GM18517 (cell line): ENCODE results near the gene MANF.
"Not testable (repeated sequence)": the region's sequence is repeated elsewhere in the genome, so short reads cannot be mapped to it uniquely, and the experiment has no call there.

ENCODE experiments used
- ATAC-seq: cut with Tn5 transposase; IDR thresholded peaks from one replicate; pipeline ENCODE4 v1.9.1; 2021; ENCODE audit warnings: mild to moderate bottlenecking, moderate library complexity; ENCODE audit not compliant: unreplicated experiment

The MANF gene

DNA sequence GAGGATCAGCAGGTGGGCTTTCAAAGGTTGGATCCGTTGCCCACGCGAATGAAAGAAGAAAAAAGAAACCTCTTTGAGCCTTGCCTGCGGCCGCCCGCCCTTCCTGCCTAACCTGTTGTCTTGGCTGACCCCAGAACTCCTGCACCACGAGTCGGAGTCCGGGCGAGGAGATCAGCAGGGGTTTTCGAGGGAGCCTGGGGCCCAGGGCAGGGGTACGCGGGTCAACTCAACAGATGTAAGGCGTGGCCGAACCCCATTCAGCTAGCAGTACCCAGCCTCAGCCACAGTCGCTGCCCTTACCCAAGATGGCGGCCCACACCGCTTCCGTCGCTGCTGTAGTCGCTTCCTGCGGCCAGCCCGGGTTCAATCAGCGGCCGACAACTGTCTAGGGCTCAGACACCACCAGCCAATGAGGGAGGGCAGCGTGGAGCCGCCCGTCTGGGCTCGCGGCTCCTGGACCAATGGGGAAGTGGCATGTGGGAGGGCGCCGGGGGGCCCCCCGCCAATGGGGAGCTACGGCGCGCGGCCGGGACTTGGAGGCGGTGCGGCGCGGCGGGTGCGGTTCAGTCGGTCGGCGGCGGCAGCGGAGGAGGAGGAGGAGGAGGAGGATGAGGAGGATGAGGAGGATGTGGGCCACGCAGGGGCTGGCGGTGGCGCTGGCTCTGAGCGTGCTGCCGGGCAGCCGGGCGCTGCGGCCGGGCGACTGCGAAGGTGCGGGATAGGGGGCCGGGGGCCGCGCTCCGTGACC lies at the start of gene MANF:
Gene MANF (plus strand): TSS at position 566 of the 748 bp plus-strand sequence. CDS start 52 bp downstream, at position 618.
- ATAC-seq, result peak; percentile 79

DNA sequence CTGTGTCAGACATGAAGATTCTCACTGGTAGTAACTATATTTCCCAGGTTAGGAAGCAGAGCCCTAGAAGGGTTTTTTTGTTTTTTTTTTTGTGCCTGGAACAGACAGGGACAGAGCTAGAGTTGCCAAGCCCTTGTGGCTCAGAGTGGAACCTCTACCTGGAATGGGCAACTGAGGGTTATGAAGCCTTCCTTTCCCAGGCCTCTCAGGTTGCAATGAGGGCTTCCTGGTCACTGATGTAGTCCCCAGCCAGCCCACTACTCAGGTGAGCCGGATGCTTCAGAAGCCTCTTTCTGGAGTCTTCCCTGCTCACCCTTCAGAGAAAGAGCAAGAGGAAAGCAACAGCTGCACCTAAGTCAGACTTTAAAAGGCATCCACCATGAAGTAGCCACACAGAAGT lies 48.8 kb upstream of the MANF start:
- no peak for ATAC-seq

DNA sequence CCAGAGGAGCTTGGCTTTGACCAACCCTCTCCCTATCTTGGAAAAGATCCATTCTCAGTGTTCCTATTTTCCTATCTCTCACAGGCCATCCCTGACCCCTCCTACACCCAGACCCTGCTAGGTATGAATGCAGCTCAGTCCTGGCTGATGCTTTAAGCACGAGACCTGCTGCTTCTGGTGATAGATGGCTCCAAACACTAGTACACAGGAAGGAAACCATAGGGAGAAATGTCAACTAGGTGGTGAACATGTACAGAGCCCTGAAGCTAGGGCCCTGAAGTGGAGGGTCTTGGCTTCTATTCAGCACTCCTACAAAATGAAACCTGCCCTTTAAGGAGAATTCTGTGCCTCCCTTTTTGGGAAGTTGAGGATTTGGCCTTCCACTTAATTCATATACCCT lies 47.4 kb upstream of the MANF start:
- no peak for ATAC-seq

- no peak for ATAC-seq
Observed at GRCh38 chr3:51338632-51339031, 46.5 kb upstream of the MANF start.

GRCh38 chr3:51340013-51340829 lies 44.9 kb upstream of the MANF start:
- ATAC-seq, result no peak

- no peak for ATAC-seq
Observed at GRCh38 chr3:51340989-51341636, 44.0 kb upstream of the MANF start.

DNA sequence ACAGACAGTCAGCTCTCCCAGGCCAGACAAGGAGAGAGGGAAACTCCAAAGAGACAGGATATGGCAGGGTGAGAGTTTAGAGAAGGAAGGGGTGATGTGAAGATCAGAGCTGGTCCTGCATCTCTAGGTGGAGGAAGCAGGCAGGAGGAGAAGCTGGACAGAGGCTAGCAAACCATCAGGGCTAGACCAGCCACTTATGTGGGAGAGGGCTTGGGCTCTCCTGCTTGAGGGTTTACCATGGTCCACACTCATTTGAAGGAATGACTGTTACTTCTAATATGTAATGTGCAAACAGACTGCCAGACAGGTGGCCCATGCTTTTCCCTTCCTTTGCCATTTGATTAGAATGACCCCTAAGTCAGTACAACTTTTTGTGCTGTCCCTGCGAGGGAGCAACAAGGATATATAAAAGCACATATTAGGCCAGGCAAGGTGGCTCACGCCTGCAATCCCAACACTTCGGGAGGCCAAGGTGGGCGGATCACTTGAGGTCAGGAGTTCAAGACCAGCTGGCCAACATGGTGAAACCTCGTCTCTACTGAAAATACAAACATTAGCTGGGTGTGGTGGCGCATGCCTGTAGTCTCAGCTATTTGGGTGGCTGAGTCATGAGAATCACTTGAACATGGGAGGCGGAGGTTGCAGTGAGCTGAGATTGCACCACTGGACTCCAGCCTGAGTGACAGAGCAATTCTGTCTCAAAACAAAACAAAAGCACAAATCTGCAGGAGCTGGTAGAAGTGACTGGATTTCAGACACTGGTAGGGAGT lies 41.0 kb upstream of the MANF start:
- no peak for ATAC-seq

DNA sequence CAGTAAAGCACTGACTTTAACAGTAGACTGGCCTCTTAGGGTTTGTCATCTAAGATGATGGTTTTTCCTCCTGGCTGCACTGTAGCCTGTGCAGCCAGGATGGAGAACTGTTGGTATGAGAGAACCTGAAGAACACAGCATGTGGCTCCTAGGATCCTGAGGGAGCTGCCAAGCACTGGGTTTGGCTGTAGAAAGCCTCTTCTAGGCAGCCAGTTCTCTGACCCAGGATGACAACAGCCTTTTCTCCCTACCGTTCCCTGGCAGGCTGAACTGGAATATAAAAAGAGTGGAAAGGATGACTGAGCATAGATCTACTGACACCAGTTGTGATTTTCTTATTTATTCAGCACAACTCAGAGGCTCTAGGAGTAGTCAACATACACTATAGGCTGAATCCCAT lies 34.3 kb upstream of the MANF start:
- no peak for ATAC-seq

DNA sequence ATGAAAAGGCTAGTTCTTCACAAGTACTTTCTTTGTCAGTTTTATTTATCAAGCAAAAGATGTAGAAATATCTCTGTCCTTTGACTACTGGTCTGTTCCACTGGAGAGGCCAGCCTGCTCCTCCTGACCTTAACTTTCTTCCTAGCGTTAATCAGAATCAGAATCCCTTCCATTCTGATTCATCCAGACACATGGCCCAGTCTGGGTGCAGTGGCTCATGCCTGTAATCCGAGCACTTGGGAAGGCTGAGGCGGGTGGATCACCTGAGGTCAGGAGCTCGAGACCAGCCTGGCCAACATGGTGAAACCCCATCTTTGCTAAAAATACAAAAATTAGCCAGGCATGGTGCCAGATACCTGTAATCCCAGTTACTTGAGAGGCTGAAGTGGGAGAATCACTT lies 32.0 kb upstream of the MANF start:
- no peak for ATAC-seq

DNA sequence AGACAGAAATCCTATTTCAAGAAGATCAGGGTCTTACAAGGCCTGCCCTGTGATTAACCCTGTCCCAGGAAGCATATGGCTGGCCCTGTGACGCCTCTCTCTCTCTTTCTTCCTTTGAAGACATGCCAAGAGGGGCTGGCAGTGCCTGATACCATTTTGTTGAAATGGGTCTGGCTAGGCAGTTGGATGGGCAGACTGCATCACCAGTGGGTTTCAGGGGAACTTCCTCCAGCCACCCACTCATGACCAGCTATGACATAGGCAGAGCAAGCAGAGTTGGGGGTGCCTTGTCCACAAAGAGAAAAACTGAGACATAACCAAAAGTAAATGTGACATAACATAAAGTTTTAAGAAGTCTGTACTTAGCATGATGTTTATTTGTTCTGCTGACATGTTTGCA lies 31.4 kb upstream of the MANF start:
- ATAC-seq, result no peak

GRCh38 chr3:51354172-51354571 lies 30.9 kb upstream of the MANF start:
- no peak for ATAC-seq

GRCh38 chr3:51354731-51355615 lies 30.1 kb upstream of the MANF start:
- ATAC-seq, result no peak

GRCh38 chr3:51355891-51356578 lies 29.1 kb upstream of the MANF start:
- ATAC-seq, result no peak

- ATAC-seq, result no peak
Observed at GRCh38 chr3:51357856-51358255, 27.2 kb upstream of the MANF start.

DNA sequence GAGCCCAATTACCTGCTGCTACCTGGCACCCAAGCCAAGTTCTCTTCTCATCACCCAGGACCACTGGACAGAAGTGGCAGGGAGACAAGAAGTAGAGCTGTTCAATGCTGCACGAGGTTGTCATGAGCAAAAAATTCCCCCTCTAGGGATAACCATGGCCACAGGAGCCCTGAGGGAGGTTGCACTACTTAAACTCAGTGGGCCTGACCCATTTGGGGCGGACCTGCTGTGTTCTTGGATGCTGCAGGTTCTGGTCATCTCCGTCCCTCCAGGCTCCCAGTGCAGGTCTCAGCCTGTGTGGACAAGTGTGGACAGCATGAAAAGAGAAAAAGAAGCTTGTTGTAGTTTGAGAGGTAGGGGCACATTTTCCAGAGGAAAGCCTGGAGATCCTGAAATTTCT lies 26.1 kb upstream of the MANF start:
- no peak for ATAC-seq

GRCh38 chr3:51360806-51361205 lies 24.3 kb upstream of the MANF start:
- ATAC-seq, result no peak

DNA sequence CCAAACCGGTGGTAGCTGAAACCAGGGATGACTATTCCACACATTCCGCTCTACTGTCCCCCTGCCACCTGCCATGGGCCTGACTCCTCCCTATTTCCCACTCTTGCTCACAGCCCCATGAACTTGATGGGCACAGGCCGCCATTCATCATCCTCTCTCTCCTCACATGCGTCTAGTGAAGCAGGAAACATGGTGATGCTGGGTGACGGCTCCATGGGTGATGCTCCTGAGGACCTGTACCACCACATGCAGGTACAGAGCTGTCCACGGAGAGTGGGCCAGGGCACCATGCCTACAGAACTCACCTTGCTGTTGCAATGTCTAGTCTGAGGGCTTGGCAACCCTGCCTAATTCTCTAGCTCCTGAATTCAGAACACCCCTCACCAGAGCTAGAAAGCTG lies 23.3 kb upstream of the MANF start:
- ATAC-seq, result no peak

DNA sequence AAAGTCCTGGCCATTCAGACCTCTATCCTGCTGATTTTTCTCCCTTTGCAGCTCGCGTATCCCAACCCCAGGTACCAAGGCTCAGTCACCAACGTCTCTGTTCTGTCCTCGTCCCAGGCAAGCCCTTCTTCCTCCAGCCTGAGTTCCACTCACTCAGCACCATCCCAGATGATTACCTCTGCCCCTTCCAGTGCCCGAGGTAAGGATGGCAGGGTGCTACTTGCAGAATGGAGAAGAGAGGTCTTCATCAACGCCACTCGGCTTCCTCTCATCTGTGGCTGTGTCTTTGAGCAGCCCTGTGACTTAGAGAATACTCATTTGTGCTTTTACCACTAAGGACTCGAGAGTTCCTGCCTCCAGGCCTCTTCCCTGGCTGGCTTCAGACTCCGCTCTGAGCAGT lies 22.6 kb upstream of the MANF start:
- no peak for ATAC-seq

- ATAC-seq, result not testable (repeated sequence)
Observed at GRCh38 chr3:51368276-51368675, 16.8 kb upstream of the MANF start.
